Neural progenitor cell (in vitro differentiated cells): ENCODE results near the gene ADGRA1.

Source experiments
- CTCF ChIP-seq: fragments of 200-600 bp; sonication (generic); IDR thresholded peaks from 2 replicates; pipeline ENCODE4 v1.5.1; 2017; ENCODE audit warnings: antibody characterized with exemption, mild to moderate bottlenecking
- EZH2 ChIP-seq: fragments of 200-600 bp; sonication (generic); IDR thresholded peaks from 2 replicates; pipeline ENCODE4 v1.6.1; 2017; ENCODE audit warnings: antibody characterized with exemption, mild to moderate bottlenecking, moderate library complexity
- EZH2phosphoT487 ChIP-seq: fragments of 200-600 bp; sonication (generic); IDR thresholded peaks from 2 replicates; pipeline ENCODE4 v1.6.1; 2017; ENCODE audit warnings: antibody characterized with exemption

- TF ChIP-seq EZH2 (no peak), CTCF (no peak), EZH2phosphoT487 (no peak)
Observed at GRCh38 chr10:133142523-133143199, 54.9 kb downstream of the ADGRA1 start.
